Activated CD4-positive, alpha-beta memory T cell treated with anti-CD3 and anti-CD28 coated beads, Interleukin-2, amount 10 ng/mL, durations not matched to agents 7 days and 5 days (primary cell): ENCODE results near the gene KDM5A. TPM values are rescaled to one million over a fixed set of nuclear protein-coding genes. Genes with fewer than 3 reads are reported as not detected.

ENCODE experiments used
- total RNA-seq, 2 experiments: library from RNA; stranded (reverse); gene quantifications; one replicate each; pipeline ENCODE4 v1.2.3, GENCODE V29; 2021

The KDM5A gene
- total RNA-seq, 2 experiments from 2014 or later = 91.4 to 94.6 TPM

Other genes with a start within 250 kb of the KDM5A start
- gene SLC6A12, start 175.2 kb downstream of the KDM5A start, total RNA-seq = not detected
- not detected for gene SLC6A13, start 126.5 kb downstream of the KDM5A start, total RNA-seq
- 10 to 100 TPM; 11.6 to 13.4 TPM for gene CCDC77, start 12.3 kb upstream of the KDM5A start, total RNA-seq
- under 1 TPM; 0.68 to 0.88 TPM for gene B4GALNT3, start 70.6 kb upstream of the KDM5A start, total RNA-seq